ENCODE measurements around the gene RDH5.

RDH5 gene

GRCh38 chr12:55728939-55729818 is 9.0 kb downstream of the RDH5 start, which contains the start of gene CD63:
Gene CD63, minus strand, starts transcription at chr12:55729009. Its CDS starts 668 bp downstream, at chr12:55728341.
- peaks cover 6% of the 10 kb centered on the region for H3K36me3 ChIP-seq (ENCODE audit: control insufficient read depth, insufficient read depth, low read length)
- peak within 1 kb of the TSS; percentile 88 for H3K4me3 ChIP-seq (replicated peaks; ENCODE audit: low read depth, low read length)
- peak; percentile 82 for DNase-seq (ENCODE audit: extremely low read depth, insufficient read length)
- no peaks in the 10 kb centered on the region for H3K27me3 ChIP-seq (replicated peaks; ENCODE audit: control insufficient read depth, insufficient read depth, low read length)
- TF ChIP-seq CTCF (IDR thresholded peaks at IDR 0.05; ENCODE audit: insufficient read depth, low read length, poor library complexity, severe bottlenecking): peak; percentile 16

- Histone ChIP-seq H3K36me3 (ENCODE audit: control insufficient read depth, insufficient read depth, low read length) (peaks cover 2% of the 10 kb centered on the region), H3K27me3 (replicated peaks; ENCODE audit: control insufficient read depth, insufficient read depth, low read length) (no peaks in the 10 kb centered on the region), H3K4me3 (replicated peaks; ENCODE audit: low read depth, low read length) (peak overlapping the region; percentile 88)
- TF ChIP-seq CTCF (IDR thresholded peaks at IDR 0.05; ENCODE audit: insufficient read depth, low read length, poor library complexity, severe bottlenecking): no peak
- DNase-seq (ENCODE audit: extremely low read depth, insufficient read length): peak; percentile 66
Measured at GRCh38 chr12:55729819-55730818, 9.9 kb downstream of the RDH5 start.

- no peak for TF ChIP-seq CTCF (IDR thresholded peaks at IDR 0.05; ENCODE audit: insufficient read depth, low read length, poor library complexity, severe bottlenecking)
Measured at GRCh38 chr12:55732288-55732687, 12.1 kb downstream of the RDH5 start.

GRCh38 chr12:55733021-55733555 is 12.9 kb downstream of the RDH5 start:
- H3K27me3 ChIP-seq (replicated peaks; ENCODE audit: control insufficient read depth, insufficient read depth, low read length): no peaks in the 10 kb centered on the region
- H3K36me3 ChIP-seq (ENCODE audit: control insufficient read depth, insufficient read depth, low read length): no peaks in the 10 kb centered on the region
- no peak for TF ChIP-seq CTCF (IDR thresholded peaks at IDR 0.05; ENCODE audit: insufficient read depth, low read length, poor library complexity, severe bottlenecking)
- no peak overlapping the region for H3K4me3 ChIP-seq (replicated peaks; ENCODE audit: low read depth, low read length)
- no peak for DNase-seq (ENCODE audit: extremely low read depth, insufficient read length)

More at GRCh38 chr12:55732288-55732687, 12.1 kb downstream of the RDH5 start:
- no peak overlapping the region for H3K4me3 ChIP-seq (replicated peaks; ENCODE audit: low read depth, low read length)
- H3K36me3 ChIP-seq (ENCODE audit: control insufficient read depth, insufficient read depth, low read length): no peaks in the 10 kb centered on the region
- no peak for DNase-seq (ENCODE audit: extremely low read depth, insufficient read length)
- H3K27me3 ChIP-seq (replicated peaks; ENCODE audit: control insufficient read depth, insufficient read depth, low read length): no peaks in the 10 kb centered on the region

GRCh38 chr12:55733858-55734257 is 13.7 kb downstream of the RDH5 start:
- TF ChIP-seq CTCF (IDR thresholded peaks at IDR 0.05; ENCODE audit: insufficient read depth, low read length, poor library complexity, severe bottlenecking): no peak

More at GRCh38 chr12:55733858-55734257, 13.7 kb downstream of the RDH5 start:
- DNase-seq (ENCODE audit: extremely low read depth, insufficient read length): no peak
- H3K36me3 ChIP-seq (ENCODE audit: control insufficient read depth, insufficient read depth, low read length): no peaks in the 10 kb centered on the region
- H3K27me3 ChIP-seq (replicated peaks; ENCODE audit: control insufficient read depth, insufficient read depth, low read length): no peaks in the 10 kb centered on the region
- H3K4me3 ChIP-seq (replicated peaks; ENCODE audit: low read depth, low read length): no peak overlapping the region

All from GM06990 (cell line).